Measurements from ENCODE around the gene GABRA1. TPM values are rescaled to one million over a fixed set of nuclear protein-coding genes. Genes with fewer than 3 reads are reported as not detected.

The GABRA1 gene
- total and polyA plus RNA-seq, 2 donors (not counting 3 experiments of a cell fraction or from before 2014, with no cell fraction given) = not detected

DNA sequence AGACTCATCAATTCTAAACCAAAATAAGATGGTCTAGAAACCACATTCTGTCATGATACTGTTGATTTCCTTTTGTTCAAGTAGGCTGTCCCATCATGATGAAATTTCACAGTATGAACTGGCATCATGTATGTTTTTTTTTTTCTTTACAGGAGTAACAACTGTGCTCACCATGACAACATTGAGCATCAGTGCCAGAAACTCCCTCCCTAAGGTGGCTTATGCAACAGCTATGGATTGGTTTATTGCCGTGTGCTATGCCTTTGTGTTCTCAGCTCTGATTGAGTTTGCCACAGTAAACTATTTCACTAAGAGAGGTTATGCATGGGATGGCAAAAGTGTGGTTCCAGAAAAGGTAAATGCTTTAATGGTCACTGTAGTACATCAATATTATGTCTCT lies 47.6 kb downstream of the GABRA1 start:
- Histone ChIP-seq H3K4me3 (replicated peaks in 1 of 3; ENCODE audit: insufficient read depth in 1 of 3, low read depth in 1 of 3, low read length in 3 of 3) (no peak overlapping the region), H3K4me2 (ENCODE audit: insufficient read depth, low read length) (no peak overlapping the region), H4K20me1 (replicated peaks; ENCODE audit: control insufficient read depth, extremely low read depth, insufficient read depth, low read length) (no peaks in the 10 kb centered on the region), H3K79me2 (ENCODE audit: control insufficient read depth, insufficient read depth, low read length) (no peaks in the 10 kb centered on the region), H3K9me1 (replicated peaks; ENCODE audit: control insufficient read depth, extremely low read depth, insufficient read depth, low read length) (no peaks in the 10 kb centered on the region), H3K9ac (replicated peaks; ENCODE audit: extremely low read depth, insufficient read depth, low read length) (no peak overlapping the region), H3K27ac (ENCODE audit: insufficient read depth, low read depth, low read length) (no peak overlapping the region), H3K4me1 (ENCODE audit: control insufficient read depth, extremely low read depth, insufficient read depth, low read length) (no peaks in the 10 kb centered on the region), H3K9me3 (replicated peaks; ENCODE audit: control insufficient read depth, insufficient read depth, low read length) (peaks cover 3% of the 10 kb centered on the region), H3K36me3 (ENCODE audit: control insufficient read depth in 2 of 2, extremely low read depth in 1 of 2, insufficient read depth in 2 of 2, low read length in 2 of 2) (no peaks in the 10 kb centered on the region), H3K27me3 (ENCODE audit: control insufficient read depth in 2 of 2, insufficient read depth in 2 of 2, low read length in 2 of 2) (no peaks in the 10 kb centered on the region), H2AFZ (ENCODE audit: low read depth, low read length) (no peak overlapping the region)
- intact Hi-C loops (cut with micrococcal nuclease) (no loop called here), dilution Hi-C loops (cut with MboI; ENCODE audit: extremely low pct_ligation_motif_present, low sequenced_read_pairs) (no loop called here)
- POLR2A ChIA-PET = no interaction called here
- DNase-seq (ENCODE audit: low read depth, low spot score) = no peak
- TF ChIP-seq MYC (IDR thresholded peaks at IDR 0.05; ENCODE audit: low read depth, low read length) (no peak), GATA2 (IDR thresholded peaks at IDR 0.05; ENCODE audit: insufficient read depth, insufficient read length, low read depth, low read length) (no peak), FOS (IDR thresholded peaks at IDR 0.05; ENCODE audit: borderline replicate concordance, insufficient read depth, low read length) (no peak), EZH2 (IDR thresholded peaks at IDR 0.05; ENCODE audit: borderline replicate concordance, low read depth, low read length, severe bottlenecking) (no peak), JUN (IDR thresholded peaks at IDR 0.05; ENCODE audit: borderline replicate concordance, insufficient read depth, insufficient read length, low read depth) (no peak), CTCF (IDR thresholded peaks at IDR 0.05; ENCODE audit: extremely low read depth in 1 of 2, insufficient read depth in 1 of 2, low read depth in 1 of 2, low read length in 2 of 2) (no peak)
- TF ChIP-seq, protein P1, sequence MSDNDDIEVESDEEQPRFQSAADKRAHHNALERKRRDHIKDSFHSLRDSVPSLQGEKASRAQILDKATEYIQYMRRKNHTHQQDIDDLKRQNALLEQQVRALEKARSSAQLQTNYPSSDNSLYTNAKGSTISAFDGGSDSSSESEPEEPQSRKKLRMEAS (IDR thresholded peaks at IDR 0.05; ENCODE audit: insufficient read depth, insufficient read length) = no peak
- CTCF ChIA-PET = no interaction called here
- no TSS peak for BruUV-seq (replicated peaks)
- no peak for FAIRE-seq

Measured in endothelial cell of umbilical vein (primary cell).